SK-N-SH treated with all-trans-retinoic acid at 6 μM for 48 hours (cell line): ENCODE results near the gene ABHD12B.

ENCODE experiments used
- ATAC-seq: fragments of 200-7000 bp; cut with Tn5 transposase; 3 replicates; pipeline ENCODE4 v1.9.1; 2020; ENCODE audit warnings: mild to moderate bottlenecking, moderate library complexity
- ARNTL ChIP-seq: fragments of 450-650 bp; formaldehyde crosslinking; IDR thresholded peaks from 2 replicates; pipeline ENCODE4 v1.5.0; 2020; ENCODE audit warnings: low read depth, mild to moderate bottlenecking, moderate library complexity, borderline replicate concordance
- CREB5 ChIP-seq: fragments of 250-450 bp; sonication (Bioruptor Pico); IDR thresholded peaks from 2 replicates; pipeline ENCODE4 v1.5.1; 2020; ENCODE audit warnings: low read depth, mild to moderate bottlenecking, moderate library complexity
- CSRNP3 ChIP-seq: fragments of 250-450 bp; sonication (Bioruptor Pico); IDR thresholded peaks from 2 replicates; pipeline ENCODE4 v1.5.1; 2021; ENCODE audit warnings: mild to moderate bottlenecking, moderate library complexity
- GLIS3 ChIP-seq: fragments of 250-450 bp; sonication (Bioruptor Pico); IDR thresholded peaks from 2 replicates; pipeline ENCODE4 v1.5.0; 2020; ENCODE audit warnings: mild to moderate bottlenecking, moderate library complexity
- ZNF565 ChIP-seq: fragments of 450-650 bp; formaldehyde crosslinking; conservative IDR thresholded peaks from 2 replicates; pipeline ENCODE4 v1.5.0; 2020; ENCODE audit warnings: low read depth, mild to moderate bottlenecking, moderate library complexity
- ZNF8 ChIP-seq: fragments of 450-650 bp; formaldehyde crosslinking; IDR thresholded peaks from 2 replicates; pipeline ENCODE4 v1.5.0; 2020; ENCODE audit warnings: mild to moderate bottlenecking, moderate library complexity

The ABHD12B gene

DNA sequence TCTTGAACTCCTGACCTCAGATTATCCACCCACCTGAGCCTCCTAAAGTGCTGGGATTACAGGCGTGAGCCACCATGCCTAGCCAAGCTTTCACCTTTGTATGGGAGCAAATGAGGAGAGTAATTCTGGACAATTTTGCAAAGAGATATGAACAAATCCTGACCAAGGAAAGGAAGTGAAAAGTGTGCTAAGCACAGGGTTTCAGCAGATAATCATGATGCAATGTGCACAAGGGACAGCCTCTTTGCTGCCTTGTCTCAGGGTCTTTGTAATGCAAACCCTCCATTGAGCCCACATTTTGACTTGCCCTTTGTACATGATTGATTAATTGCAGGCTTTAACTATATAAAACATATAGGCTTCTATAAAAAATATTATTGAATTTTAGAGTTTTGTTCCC lies 81.6 kb downstream of the ABHD12B start:
- TF ChIP-seq ZNF8 (CRISPR knock-in tag) (no peak), GLIS3 (CRISPR knock-in tag) (no peak), ARNTL (no peak), ZNF565 (CRISPR knock-in tag) (no peak), CREB5 (no peak), CSRNP3 (CRISPR knock-in tag) (no peak)
- ATAC-seq = no peak
